GF-D8 (cell line): ENCODE results near the gene SNAP25.

ENCODE experiments used
- DNase-seq: peaks from one replicate; lab custom pipeline; 2025; lab: John Stamatoyannopoulos, UW

SNAP25 gene

DNA sequence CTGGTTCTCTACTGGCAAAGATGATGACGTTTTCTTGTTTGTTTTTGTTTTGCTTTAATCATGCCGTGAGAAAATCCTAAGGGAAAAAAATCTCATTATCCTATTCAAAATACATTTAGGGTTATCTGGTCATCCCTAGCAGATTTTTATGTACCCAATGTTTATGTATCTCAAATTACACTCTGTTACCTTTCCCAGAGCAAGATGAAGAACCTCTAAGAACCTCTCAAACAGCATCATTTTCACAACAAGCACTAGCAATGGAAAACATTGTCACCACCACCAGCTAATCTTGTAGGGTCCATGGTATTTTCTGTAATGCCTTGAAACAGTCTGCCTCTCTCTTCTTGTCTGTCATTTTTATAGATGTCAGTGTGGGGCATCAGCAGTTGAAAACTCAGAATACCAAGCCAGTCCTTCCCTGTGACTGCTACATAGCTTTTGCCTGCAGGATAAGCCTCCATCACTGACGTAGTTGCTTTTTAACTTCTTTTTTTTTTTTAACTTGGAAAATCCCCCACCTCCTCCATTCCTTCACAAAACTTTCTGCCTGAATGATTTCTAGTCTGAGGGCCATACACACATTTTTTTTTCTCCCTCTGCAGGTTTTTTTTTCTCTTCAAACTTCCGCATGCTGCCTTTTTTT lies 2.4 kb upstream of the SNAP25 start:
- no peak for DNase-seq

GRCh38 chr20:10217721-10218410 lies 764 bp upstream of the SNAP25 start:
- DNase-seq, result no peak

DNA sequence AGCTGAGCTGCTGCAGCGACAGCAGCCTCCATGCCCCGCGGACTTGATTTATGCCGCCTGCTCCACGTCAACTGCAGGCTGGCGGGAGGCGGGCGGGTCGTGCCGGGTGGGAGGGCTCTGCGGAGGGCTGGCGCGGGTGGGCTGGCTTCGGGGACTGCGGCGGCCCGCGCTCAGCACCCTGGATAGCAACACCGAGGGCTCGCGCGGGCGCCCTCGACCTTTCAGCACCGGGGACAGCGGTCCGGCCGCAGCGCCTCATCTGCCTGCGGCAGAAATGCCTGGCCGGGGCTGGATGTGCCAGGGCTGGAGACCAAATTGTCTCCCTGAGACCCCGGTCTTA lies 792 bp downstream of the SNAP25 start:
- DNase-seq, result no peak

- no peak for DNase-seq
These were observed 1.5 kb downstream of the SNAP25 start for GRCh38 chr20:10219993-10220750.

GRCh38 chr20:10221021-10221420 lies 2.4 kb downstream of the SNAP25 start:
- no peak for DNase-seq

DNA sequence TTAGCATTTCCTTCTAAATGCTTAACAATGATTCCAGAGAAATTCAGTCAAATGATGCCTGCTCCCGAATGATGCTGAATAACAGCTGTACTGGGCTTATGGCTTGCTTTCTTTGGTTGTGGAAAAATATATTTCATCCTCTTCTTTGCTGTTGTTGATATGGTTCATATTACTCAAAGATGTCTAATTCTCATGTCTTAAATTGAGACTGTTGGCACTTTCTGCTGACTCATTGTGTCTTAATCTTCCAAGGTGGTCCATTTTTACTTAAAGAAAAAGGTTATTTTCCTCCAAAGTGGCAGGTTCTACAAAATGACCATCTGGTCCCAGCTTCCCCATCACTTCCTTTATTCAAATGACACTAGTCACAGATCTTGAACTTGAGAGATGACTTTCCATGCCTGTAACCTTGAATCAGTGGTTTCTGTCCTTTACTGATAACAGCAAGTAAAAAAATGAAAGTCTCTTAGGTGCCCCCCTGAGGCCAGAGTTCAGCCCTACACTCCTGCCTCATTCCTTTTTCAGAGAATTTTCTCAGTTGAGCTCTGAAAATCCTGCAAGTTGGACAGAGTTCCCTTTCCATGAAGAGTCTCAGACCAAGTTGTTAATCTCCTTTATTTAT lies 6.9 kb downstream of the SNAP25 start:
- DNase-seq, result no peak

DNA sequence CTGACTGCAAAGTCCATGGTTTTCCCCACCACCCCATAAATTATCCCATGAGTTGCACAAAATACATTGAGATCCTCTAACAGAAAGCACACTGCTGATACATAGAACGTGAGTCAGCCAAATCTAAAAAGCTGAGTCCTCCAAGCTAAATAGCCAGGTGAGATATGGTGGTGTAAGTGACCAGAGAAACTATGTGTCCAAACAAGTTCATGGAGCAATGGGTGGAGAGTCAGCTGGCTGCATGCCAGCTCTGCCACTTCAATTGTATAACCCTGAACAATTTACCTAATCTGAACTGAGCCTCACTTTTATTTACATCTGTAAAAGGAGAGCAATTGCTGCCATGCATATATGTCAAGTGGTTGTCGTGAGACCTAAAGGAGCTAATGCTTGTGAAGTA lies 9.7 kb downstream of the SNAP25 start:
- no peak for DNase-seq

DNA sequence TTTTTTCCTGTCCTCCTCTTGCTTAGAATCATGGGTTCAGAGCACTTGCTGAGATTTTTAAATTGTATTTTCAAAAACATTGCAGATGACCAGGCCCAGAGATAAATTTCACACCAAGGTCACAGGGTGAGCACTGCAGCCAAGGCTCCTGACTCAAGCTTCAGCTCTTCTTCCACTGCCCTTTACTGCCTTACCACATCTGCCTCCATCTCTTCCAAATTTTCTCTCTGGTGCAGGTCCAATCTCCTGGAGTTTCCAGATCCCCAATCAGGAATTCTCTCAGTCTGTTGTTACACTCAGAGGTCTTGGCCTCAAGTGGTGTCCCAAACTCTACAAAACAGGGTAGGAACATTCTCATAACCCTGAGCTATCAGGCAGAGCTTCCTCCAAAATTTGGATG lies 12.7 kb downstream of the SNAP25 start:
- no peak for DNase-seq

- no peak for DNase-seq
These were observed 18.2 kb downstream of the SNAP25 start for GRCh38 chr20:10236540-10237533.

DNA sequence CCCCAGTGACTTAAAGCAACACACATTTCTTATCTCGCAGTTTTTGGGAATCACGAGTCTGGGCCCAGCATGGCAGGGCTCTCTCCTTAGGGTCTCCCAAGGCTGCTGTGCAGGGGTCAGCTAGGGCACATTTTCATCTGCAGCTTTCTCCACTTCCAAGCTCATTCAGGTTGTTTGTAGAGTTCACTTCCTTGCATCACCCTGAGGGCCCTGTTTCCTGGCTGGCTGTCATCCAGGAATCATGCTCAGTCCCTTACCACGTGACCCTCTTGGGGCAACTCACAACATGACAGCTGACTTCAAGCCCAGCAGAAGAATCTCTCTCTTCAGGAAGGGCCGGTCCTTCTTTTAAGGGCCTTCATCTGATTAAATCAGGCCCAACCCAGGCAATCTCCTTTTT lies 21.3 kb downstream of the SNAP25 start:
- DNase-seq, result no peak

DNA sequence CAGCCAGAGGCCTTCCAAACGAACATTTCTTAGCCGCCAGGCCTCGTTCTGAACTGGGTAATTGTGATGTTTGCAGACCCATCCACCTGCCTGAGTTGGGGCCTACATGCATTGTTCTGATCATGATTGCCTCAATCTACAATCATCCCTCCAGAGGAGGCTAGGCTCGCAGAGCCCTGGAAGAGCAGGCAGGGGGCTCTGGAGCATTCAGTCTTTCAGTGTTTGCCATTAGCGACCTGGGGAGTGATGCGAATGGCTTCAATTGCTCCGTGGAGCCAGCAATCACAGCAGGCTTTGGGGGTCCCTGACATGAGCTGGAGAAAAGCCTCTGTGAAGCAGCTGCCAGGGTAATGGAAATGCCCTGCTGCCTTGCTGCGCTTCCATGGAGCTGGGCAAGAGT lies 22.0 kb downstream of the SNAP25 start:
- DNase-seq, result no peak

DNA sequence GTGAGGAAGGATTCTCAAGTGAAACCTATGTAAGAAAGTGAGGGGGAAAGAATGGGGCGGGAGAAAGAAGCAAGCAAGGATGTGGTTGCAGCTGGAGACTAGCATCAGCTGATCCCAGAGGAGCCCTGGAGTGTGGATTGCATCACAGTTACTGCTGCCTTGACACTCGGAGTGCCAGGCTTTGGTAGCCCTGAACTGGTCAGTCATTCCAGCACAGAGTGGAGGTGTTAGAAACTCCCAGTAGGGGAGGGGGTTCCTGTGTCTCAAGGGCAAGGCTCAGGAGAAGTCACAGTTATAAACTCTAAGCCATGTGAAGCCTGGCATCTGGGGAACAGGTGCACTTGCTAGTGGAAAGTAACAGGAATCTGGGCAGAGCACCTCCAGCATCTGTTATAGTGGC lies 23.5 kb downstream of the SNAP25 start:
- no peak for DNase-seq

- DNase-seq, result no peak
These were observed 28.8 kb downstream of the SNAP25 start for GRCh38 chr20:10247440-10247839.

GRCh38 chr20:10249048-10249770 lies 30.6 kb downstream of the SNAP25 start:
- DNase-seq, result no peak

GRCh38 chr20:10249822-10250221 lies 31.2 kb downstream of the SNAP25 start:
- DNase-seq, result no peak

DNA sequence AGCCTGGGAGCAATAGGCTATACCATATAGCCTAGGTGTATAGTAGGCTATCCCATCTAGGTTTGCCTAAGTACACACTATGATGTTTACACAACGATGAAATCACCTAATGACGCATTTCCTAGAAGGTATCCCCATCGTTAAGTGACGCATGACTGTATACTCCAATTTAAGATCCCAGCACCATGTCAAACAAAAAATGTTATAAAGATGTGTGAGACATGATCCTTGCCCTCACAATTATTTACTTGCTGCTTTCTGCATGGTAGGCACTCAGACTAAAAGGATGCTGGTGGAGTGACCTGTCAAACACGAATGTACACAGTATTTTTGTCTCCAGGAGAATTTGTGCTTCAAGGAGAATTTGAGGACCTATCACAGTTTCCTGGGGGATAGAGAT lies 32.3 kb downstream of the SNAP25 start:
- DNase-seq, result no peak

DNA sequence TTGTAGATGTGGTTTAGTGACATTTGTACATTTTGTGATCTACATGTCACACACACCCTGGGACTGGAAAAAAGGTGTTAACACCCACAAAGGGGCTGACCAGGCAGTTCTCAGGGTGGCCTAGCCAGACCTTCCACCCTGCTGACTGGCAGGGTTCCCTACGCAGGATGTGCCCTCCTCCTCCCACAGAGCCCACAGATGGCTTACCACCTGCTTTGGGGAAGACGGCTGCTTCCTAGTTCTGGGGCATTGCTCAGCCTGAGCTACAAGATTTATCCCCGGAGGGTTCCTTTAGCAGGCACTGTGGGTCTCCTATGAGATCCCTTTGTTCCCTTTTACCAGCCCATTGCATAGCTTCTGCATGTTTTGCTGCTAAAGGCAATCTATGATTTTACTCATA lies 35.1 kb downstream of the SNAP25 start:
- no peak for DNase-seq

- DNase-seq, result no peak
These were observed 37.2 kb downstream of the SNAP25 start for GRCh38 chr20:10255846-10256245.

DNA sequence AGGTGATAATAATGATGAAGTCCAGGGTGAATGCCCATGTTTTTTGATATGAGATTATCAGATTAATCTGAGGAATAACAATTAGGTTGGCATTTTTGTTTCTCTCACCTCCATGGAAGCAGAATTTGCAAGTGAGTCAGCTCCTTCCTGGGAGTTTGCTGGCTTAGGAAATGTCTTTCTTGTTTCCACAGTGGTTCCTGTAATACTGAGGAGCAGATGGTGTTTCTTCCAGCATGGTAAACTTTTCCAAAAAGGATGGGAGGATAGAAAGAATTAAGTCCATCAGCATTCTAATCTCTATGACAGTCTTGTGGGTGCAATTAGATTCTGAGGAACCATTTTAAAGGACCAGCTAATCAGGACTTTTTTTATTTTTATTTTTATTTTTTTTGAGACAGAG lies 40.5 kb downstream of the SNAP25 start:
- no peak for DNase-seq

DNA sequence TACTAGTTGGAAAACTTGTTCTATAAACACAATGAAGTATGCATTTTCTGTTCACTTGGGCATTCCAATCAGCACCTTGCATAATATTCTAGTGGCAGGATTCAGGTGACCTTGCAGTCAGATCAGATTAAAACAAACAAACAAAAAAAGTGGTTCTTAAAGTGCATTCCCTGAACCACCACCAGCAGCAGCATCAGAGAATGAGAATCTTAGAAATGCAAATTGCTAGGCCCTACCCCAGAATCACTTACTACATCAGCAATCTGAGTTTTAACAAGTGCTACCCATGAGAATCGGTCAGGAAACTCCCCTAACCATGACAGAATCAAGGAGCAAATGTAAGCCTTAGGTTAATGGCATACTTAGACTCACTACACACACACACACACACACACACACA lies 41.7 kb downstream of the SNAP25 start:
- no peak for DNase-seq

- no peak for DNase-seq
These were observed 43.1 kb downstream of the SNAP25 start for GRCh38 chr20:10261702-10262101.
